OCI-LY3 (cell line): ENCODE data around the gene SLC36A4.
"Not testable (repeated sequence)": the region's sequence is repeated elsewhere in the genome, so short reads cannot be mapped to it uniquely, and the experiment has no call there.

Experiments
- EZH2phosphoT487 ChIP-seq: fragments of 200-600 bp; shearing (Covaris generic); IDR thresholded peaks from 2 replicates; pipeline ENCODE4 v1.6.1; 2018; ENCODE audit warnings: antibody characterized with exemption, mixed run types, low read depth
- TF ChIP-seq, protein P1 (sequence below): fragments of 200-600, 300-600 bp; sonication (generic); IDR thresholded peaks from 2 replicates; pipeline ENCODE4 v1.5.1; 2014; ENCODE audit warnings: antibody characterized with exemption, low read length, low read depth

DNA sequence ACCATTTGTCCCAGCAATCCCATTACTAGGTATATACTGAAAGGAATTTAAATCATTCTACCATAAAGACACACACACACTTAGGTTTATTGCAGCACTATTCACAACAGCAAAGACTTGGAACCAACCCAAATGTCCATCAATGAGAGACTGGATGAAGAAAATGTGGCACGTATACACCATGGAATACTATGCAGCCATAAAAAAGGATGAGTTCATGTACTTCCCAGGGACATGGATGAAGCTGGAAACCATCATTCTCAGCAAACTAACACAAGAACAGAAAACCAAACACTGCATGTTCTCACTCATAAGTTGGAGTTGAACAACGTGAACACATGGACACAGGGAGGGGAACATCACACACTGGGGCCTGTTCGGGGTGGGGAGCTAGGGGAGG lies 49.0 kb upstream of the SLC36A4 start:
- TF ChIP-seq EZH2phosphoT487, result not testable (repeated sequence)
- TF ChIP-seq, protein P1, sequence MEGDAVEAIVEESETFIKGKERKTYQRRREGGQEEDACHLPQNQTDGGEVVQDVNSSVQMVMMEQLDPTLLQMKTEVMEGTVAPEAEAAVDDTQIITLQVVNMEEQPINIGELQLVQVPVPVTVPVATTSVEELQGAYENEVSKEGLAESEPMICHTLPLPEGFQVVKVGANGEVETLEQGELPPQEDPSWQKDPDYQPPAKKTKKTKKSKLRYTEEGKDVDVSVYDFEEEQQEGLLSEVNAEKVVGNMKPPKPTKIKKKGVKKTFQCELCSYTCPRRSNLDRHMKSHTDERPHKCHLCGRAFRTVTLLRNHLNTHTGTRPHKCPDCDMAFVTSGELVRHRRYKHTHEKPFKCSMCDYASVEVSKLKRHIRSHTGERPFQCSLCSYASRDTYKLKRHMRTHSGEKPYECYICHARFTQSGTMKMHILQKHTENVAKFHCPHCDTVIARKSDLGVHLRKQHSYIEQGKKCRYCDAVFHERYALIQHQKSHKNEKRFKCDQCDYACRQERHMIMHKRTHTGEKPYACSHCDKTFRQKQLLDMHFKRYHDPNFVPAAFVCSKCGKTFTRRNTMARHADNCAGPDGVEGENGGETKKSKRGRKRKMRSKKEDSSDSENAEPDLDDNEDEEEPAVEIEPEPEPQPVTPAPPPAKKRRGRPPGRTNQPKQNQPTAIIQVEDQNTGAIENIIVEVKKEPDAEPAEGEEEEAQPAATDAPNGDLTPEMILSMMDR, result not testable (repeated sequence)
